ENCODE measurements around the gene CDH16. TPM values are rescaled to one million over a fixed set of nuclear protein-coding genes. Genes with fewer than 3 reads are reported as not detected.

Gene CDH16
- total and polyA plus RNA-seq, 5 donors from 2014 or later, result not detected

GRCh38 chr16:66931665-66932064, 13.0 kb upstream of the CDH16 start:
- DNase-seq (no peak), ATAC-seq (ENCODE audit: low read depth in 2 of 2) (no peak)
- Mint-ChIP-seq H3K27me3 (peaks cover 11% of the 10 kb centered on the region), H3K4me1 (peaks cover 6 to 48% (median 31%) of the 10 kb centered on the region in 4 donors), H3K36me3 (peaks cover 11% of the 10 kb centered on the region), H3K27ac (peak overlapping the region in 2 of 3 donors; percentile 99), H3K4me3 (peak overlapping the region; percentile 41 to 96 (median 72)), H3K9me3 (peaks cover 0 to 1% (median 0%) of the 10 kb centered on the region in 7 donors)
- Histone ChIP-seq H3K36me3 (ENCODE audit: control insufficient read depth, insufficient read depth, low read length) (peaks cover 11% of the 10 kb centered on the region), H3K27me3 (ENCODE audit: control insufficient read depth, insufficient read depth, low read length) (no peaks in the 10 kb centered on the region), H3K4me1 (ENCODE audit: control insufficient read depth, insufficient read depth, low read length, poor library complexity, severe bottlenecking) (peaks cover 36% of the 10 kb centered on the region), H3K4me3 (ENCODE audit: low read depth, low read length) (no peak overlapping the region), H3K9me3 (ENCODE audit: control insufficient read depth in 2 of 2, low read length in 2 of 2) (no peaks in the 10 kb centered on the region), H3K27ac (ENCODE audit: insufficient read depth, low read length, poor library complexity, severe bottlenecking) (no peak overlapping the region)

- Histone ChIP-seq H3K9me3 (ENCODE audit: control insufficient read depth in 2 of 2, low read length in 2 of 2) (no peaks in the 10 kb centered on the region), H3K4me3 (ENCODE audit: low read depth, low read length) (no peak overlapping the region), H3K4me1 (ENCODE audit: control insufficient read depth, insufficient read depth, low read length, poor library complexity, severe bottlenecking) (peaks cover 28% of the 10 kb centered on the region), H3K27ac (ENCODE audit: insufficient read depth, low read length, poor library complexity, severe bottlenecking) (no peak overlapping the region), H3K36me3 (ENCODE audit: control insufficient read depth, insufficient read depth, low read length) (peaks cover 11% of the 10 kb centered on the region), H3K27me3 (ENCODE audit: control insufficient read depth, insufficient read depth, low read length) (peaks cover 7% of the 10 kb centered on the region)
- H3K27ac Mint-ChIP-seq, result no peak overlapping the region
- peak overlapping the region in 1 of 4 donors; percentile 63 for H3K4me3 Mint-ChIP-seq
- peaks cover 6 to 39% (median 27%) of the 10 kb centered on the region in 4 donors for H3K4me1 Mint-ChIP-seq
- H3K36me3 Mint-ChIP-seq, result peaks cover 11% of the 10 kb centered on the region
- ATAC-seq (ENCODE audit: low read depth in 2 of 2), result no peak
- peaks cover 0 to 1% (median 0%) of the 10 kb centered on the region in 7 donors for H3K9me3 Mint-ChIP-seq
- DNase-seq, result no peak
- peaks cover 24% of the 10 kb centered on the region for H3K27me3 Mint-ChIP-seq
These were observed 11.5 kb upstream of the CDH16 start for GRCh38 chr16:66930189-66930588.

- H3K4me3 Mint-ChIP-seq, result peak overlapping the region in 1 of 4 donors; percentile 69
- peaks cover 6 to 33% (median 22%) of the 10 kb centered on the region in 4 donors for H3K4me1 Mint-ChIP-seq
- Histone ChIP-seq H3K27ac (ENCODE audit: insufficient read depth, low read length, poor library complexity, severe bottlenecking) (no peak overlapping the region), H3K27me3 (ENCODE audit: control insufficient read depth, insufficient read depth, low read length) (peaks cover 11% of the 10 kb centered on the region), H3K4me3 (ENCODE audit: low read depth, low read length) (no peak overlapping the region), H3K9me3 (ENCODE audit: control insufficient read depth in 2 of 2, low read length in 2 of 2) (no peaks in the 10 kb centered on the region), H3K4me1 (ENCODE audit: control insufficient read depth, insufficient read depth, low read length, poor library complexity, severe bottlenecking) (peaks cover 33% of the 10 kb centered on the region), H3K36me3 (ENCODE audit: control insufficient read depth, insufficient read depth, low read length) (peaks cover 11% of the 10 kb centered on the region)
- peaks cover 29% of the 10 kb centered on the region for H3K27me3 Mint-ChIP-seq
- H3K36me3 Mint-ChIP-seq, result peaks cover 11% of the 10 kb centered on the region
- peak in 1 of 3 donors; percentile 49 for DNase-seq
- no peak for ATAC-seq (ENCODE audit: low read depth in 2 of 2)
- peaks cover 0 to 1% (median 0%) of the 10 kb centered on the region in 7 donors for H3K9me3 Mint-ChIP-seq
- H3K27ac Mint-ChIP-seq, result no peak overlapping the region
These were observed 10.2 kb upstream of the CDH16 start for GRCh38 chr16:66928702-66929388.

GRCh38 chr16:66927918-66928649, 9.4 kb upstream of the CDH16 start:
- H3K4me3 Mint-ChIP-seq, result peak overlapping the region in 1 of 4 donors; percentile 32
- no peak overlapping the region for H3K27ac Mint-ChIP-seq
- no peaks in the 10 kb centered on the region for H3K9me3 ChIP-seq (ENCODE audit: control insufficient read depth in 2 of 2, low read length in 2 of 2)
- peaks cover 11% of the 10 kb centered on the region for H3K36me3 ChIP-seq (ENCODE audit: control insufficient read depth, insufficient read depth, low read length)
- H3K4me3 ChIP-seq (ENCODE audit: low read depth, low read length), result no peak overlapping the region
- H3K4me1 Mint-ChIP-seq, result peaks cover 0 to 25% (median 15%) of the 10 kb centered on the region in 4 donors
- H3K27me3 Mint-ChIP-seq, result peaks cover 36% of the 10 kb centered on the region
- DNase-seq (no peak), ATAC-seq (ENCODE audit: low read depth in 2 of 2) (no peak)
- peaks cover 11% of the 10 kb centered on the region for H3K36me3 Mint-ChIP-seq
- H3K27me3 ChIP-seq (ENCODE audit: control insufficient read depth, insufficient read depth, low read length), result peaks cover 11% of the 10 kb centered on the region
- H3K9me3 Mint-ChIP-seq, result peaks cover 0 to 1% (median 0%) of the 10 kb centered on the region in 7 donors
- no peak overlapping the region for H3K27ac ChIP-seq (ENCODE audit: insufficient read depth, low read length, poor library complexity, severe bottlenecking)
- peaks cover 26% of the 10 kb centered on the region for H3K4me1 ChIP-seq (ENCODE audit: control insufficient read depth, insufficient read depth, low read length, poor library complexity, severe bottlenecking)

- DNase-seq (no peak), ATAC-seq (ENCODE audit: low read depth in 2 of 2) (no peak)
- Mint-ChIP-seq H3K4me3 (peak overlapping the region in 1 of 4 donors; percentile 68), H3K36me3 (peaks cover 7% of the 10 kb centered on the region), H3K4me1 (peaks cover 0 to 14% (median 6%) of the 10 kb centered on the region in 4 donors), H3K9me3 (peaks cover 0 to 1% (median 0%) of the 10 kb centered on the region in 7 donors), H3K27ac (no peak overlapping the region), H3K27me3 (peaks cover 43% of the 10 kb centered on the region)
- H3K27ac ChIP-seq (ENCODE audit: insufficient read depth, low read length, poor library complexity, severe bottlenecking), result no peak overlapping the region
- H3K27me3 ChIP-seq (ENCODE audit: control insufficient read depth, insufficient read depth, low read length), result peaks cover 11% of the 10 kb centered on the region
- no peaks in the 10 kb centered on the region for H3K9me3 ChIP-seq (ENCODE audit: control insufficient read depth in 2 of 2, low read length in 2 of 2)
- no peak overlapping the region for H3K4me3 ChIP-seq (ENCODE audit: low read depth, low read length)
- peaks cover 15% of the 10 kb centered on the region for H3K4me1 ChIP-seq (ENCODE audit: control insufficient read depth, insufficient read depth, low read length, poor library complexity, severe bottlenecking)
- peaks cover 7% of the 10 kb centered on the region for H3K36me3 ChIP-seq (ENCODE audit: control insufficient read depth, insufficient read depth, low read length)
These were observed 8.3 kb upstream of the CDH16 start for GRCh38 chr16:66926961-66927436.

- H3K4me1 ChIP-seq (ENCODE audit: control insufficient read depth, insufficient read depth, low read length, poor library complexity, severe bottlenecking), result peaks cover 15% of the 10 kb centered on the region
- Mint-ChIP-seq H3K4me3 (peak overlapping the region in 3 of 4 donors; percentile 68 to 82 (median 75)), H3K36me3 (peaks cover 7% of the 10 kb centered on the region), H3K27me3 (peaks cover 46% of the 10 kb centered on the region), H3K4me1 (peaks cover 0 to 8% (median 4%) of the 10 kb centered on the region in 4 donors), H3K9me3 (peaks cover 0 to 1% (median 0%) of the 10 kb centered on the region in 7 donors), H3K27ac (no peak overlapping the region)
- no peak overlapping the region for H3K27ac ChIP-seq (ENCODE audit: insufficient read depth, low read length, poor library complexity, severe bottlenecking)
- no peak for DNase-seq
- no peaks in the 10 kb centered on the region for H3K9me3 ChIP-seq (ENCODE audit: control insufficient read depth in 2 of 2, low read length in 2 of 2)
- no peak for ATAC-seq (ENCODE audit: low read depth in 2 of 2)
- H3K36me3 ChIP-seq (ENCODE audit: control insufficient read depth, insufficient read depth, low read length), result peaks cover under 1% of the 10 kb centered on the region
- peaks cover 11% of the 10 kb centered on the region for H3K27me3 ChIP-seq (ENCODE audit: control insufficient read depth, insufficient read depth, low read length)
- H3K4me3 ChIP-seq (ENCODE audit: low read depth, low read length), result no peak overlapping the region
These were observed 7.7 kb upstream of the CDH16 start for GRCh38 chr16:66926171-66926947.

GRCh38 chr16:66925322-66925840, 6.7 kb upstream of the CDH16 start, which contains the start of gene RRAD:
Gene RRAD (minus strand): TSS chr16:66925535. CDS start chr16:66925179, 356 bp downstream.
- Mint-ChIP-seq H3K27ac (no peak within 1 kb of the TSS), H3K4me1 (peaks cover 0 to 8% (median 4%) of the 10 kb centered on the region in 4 donors), H3K4me3 (peak within 1 kb of the TSS; percentile 68 to 82 (median 73)), H3K27me3 (peaks cover 51% of the 10 kb centered on the region), H3K36me3 (peaks cover 7% of the 10 kb centered on the region), H3K9me3 (peaks cover 0 to 1% (median 0%) of the 10 kb centered on the region in 7 donors)
- no peaks in the 10 kb centered on the region for H3K9me3 ChIP-seq (ENCODE audit: control insufficient read depth in 2 of 2, low read length in 2 of 2)
- no peak within 1 kb of the TSS for H3K27ac ChIP-seq (ENCODE audit: insufficient read depth, low read length, poor library complexity, severe bottlenecking)
- H3K4me3 ChIP-seq (ENCODE audit: low read depth, low read length), result no peak within 1 kb of the TSS
- DNase-seq, result no peak
- peak in 1 of 2 donors; percentile 3 for ATAC-seq (ENCODE audit: low read depth in 2 of 2)
- H3K27me3 ChIP-seq (ENCODE audit: control insufficient read depth, insufficient read depth, low read length), result peaks cover 11% of the 10 kb centered on the region
- peaks cover 15% of the 10 kb centered on the region for H3K4me1 ChIP-seq (ENCODE audit: control insufficient read depth, insufficient read depth, low read length, poor library complexity, severe bottlenecking)
- H3K36me3 ChIP-seq (ENCODE audit: control insufficient read depth, insufficient read depth, low read length), result no peaks in the 10 kb centered on the region
